IMR-90 (cell line): ENCODE results near the gene YTHDC2. TPM values are rescaled to one million over a fixed set of nuclear protein-coding genes. Genes with fewer than 3 reads are reported as not detected.

Source experiments
- ATAC-seq: fragments of 200-7000 bp; cut with Tn5 transposase; 2 replicates; pipeline ENCODE4 v1.9.1; 2020; ENCODE audit warnings: low read depth, mild to moderate bottlenecking, moderate library complexity
- BruUV-seq: library from RNA; stranded (reverse); fragments of 400-500 nt; replicated peaks from 2 replicates; lab custom pipeline; 2021; lab: Mats Ljungman, UMichigan
- CTCF ChIA-PET: fragments of 300-600 bp; formaldehyde crosslinking; extraction: SDS; loops from one replicate; lab custom pipeline; 2021; ENCODE audit warnings: antibody characterized with exemption; lab: Yijun Ruan, JAX
- POLR2A ChIA-PET: fragments of 300-600 bp; sonication (Branson Sonifier 250); formaldehyde crosslinking; loops from one replicate; lab custom pipeline; 2022; ENCODE audit warnings: antibody characterized with exemption; ENCODE audit not compliant: unreplicated experiment; lab: Charles Lee
- DNase-seq: peaks from one replicate; pipeline ENCODE4 v3.0.0; 2013
- H2AFZ ChIP-seq: replicated peaks from 2 replicates; pipeline ENCODE3; 2013; ENCODE audit warnings: low read length, mild to moderate bottlenecking; ENCODE audit not compliant: poor library complexity
- H2AK5ac ChIP-seq: 2 replicates; pipeline ENCODE4 v1.6.1; 2013; ENCODE audit warnings: low read depth, low read length, inconsistent platforms
- H2AK9ac ChIP-seq: replicated peaks from 2 replicates; pipeline ENCODE3; 2013; ENCODE audit warnings: mild to moderate bottlenecking, low read depth, low read length, moderate library complexity; ENCODE audit not compliant: poor library complexity
- H2BK120ac ChIP-seq: 2 replicates; pipeline ENCODE4 v1.6.1; 2013; ENCODE audit warnings: low read depth, low read length, inconsistent platforms
- H2BK15ac ChIP-seq: 3 replicates; pipeline ENCODE4 v1.6.1; 2013; ENCODE audit warnings: low read depth, low read length, inconsistent platforms
- H2BK20ac ChIP-seq: 2 replicates; pipeline ENCODE4 v1.6.1; 2013; ENCODE audit warnings: low read depth, mild to moderate bottlenecking, inconsistent platforms, low read length, moderate library complexity
- H2BK5ac ChIP-seq: 2 replicates; pipeline ENCODE4 v1.6.1; 2013; ENCODE audit warnings: mild to moderate bottlenecking, low read depth, low read length, inconsistent platforms; ENCODE audit not compliant: poor library complexity, severe bottlenecking
- H3K14ac ChIP-seq: replicated peaks from 2 replicates; pipeline ENCODE4 v1.6.1; 2013; ENCODE audit warnings: low read depth, low read length, inconsistent platforms
- H3K18ac ChIP-seq: 2 replicates; pipeline ENCODE4 v1.6.1; 2013; ENCODE audit warnings: low read depth, low read length, control low read depth
- H3K23ac ChIP-seq: 2 replicates; pipeline ENCODE4 v1.6.1; 2013; ENCODE audit warnings: low read depth, low read length, inconsistent platforms
- H3K27ac ChIP-seq: 2 replicates; pipeline ENCODE4 v1.5.1; 2013; ENCODE audit warnings: mild to moderate bottlenecking, control low read depth, low read length; ENCODE audit not compliant: insufficient read depth
- H3K27me3 ChIP-seq: 2 replicates; pipeline ENCODE4 v1.6.1; 2013; ENCODE audit warnings: low read length; ENCODE audit not compliant: control insufficient read depth, insufficient read depth
- H3K36me3 ChIP-seq: 2 replicates; pipeline ENCODE4 v1.6.1; 2013; ENCODE audit warnings: low read length, mixed read lengths; ENCODE audit not compliant: control insufficient read depth, insufficient read depth
- H3K4ac ChIP-seq: 2 replicates; pipeline ENCODE4 v1.6.1; 2013; ENCODE audit warnings: low read depth, low read length, inconsistent platforms
- H3K4me1 ChIP-seq: 2 replicates; pipeline ENCODE4 v1.6.1; 2013; ENCODE audit warnings: low read length, mixed read lengths; ENCODE audit not compliant: control insufficient read depth, insufficient read depth
- H3K4me2 ChIP-seq: 2 replicates; pipeline ENCODE4 v1.6.1; 2013; ENCODE audit warnings: low read depth, mild to moderate bottlenecking, control low read depth, low read length, moderate library complexity
- H3K4me3 ChIP-seq: 2 replicates; pipeline ENCODE4 v1.5.1; 2013; ENCODE audit warnings: low read depth, mild to moderate bottlenecking, control low read depth, low read length, moderate library complexity; ENCODE audit not compliant: insufficient read depth
- H3K56ac ChIP-seq: 2 replicates; pipeline ENCODE4 v1.6.1; 2013; ENCODE audit warnings: low read length, inconsistent platforms; ENCODE audit not compliant: insufficient read depth; ENCODE audit errors: extremely low read depth
- H3K79me1 ChIP-seq, 2 experiments: 2 replicates each; pipeline ENCODE4 v1.6.1; 2013; ENCODE audit warnings: low read length in 2 of 2, inconsistent platforms in 1 of 2, low read depth in 1 of 2
- H3K9ac ChIP-seq: 2 replicates; pipeline ENCODE4 v1.6.1; 2013; ENCODE audit warnings: low read depth, low read length, control low read depth
- H3K9me1 ChIP-seq: 2 replicates; pipeline ENCODE4 v1.6.1; 2013; ENCODE audit warnings: low read length, inconsistent platforms; ENCODE audit not compliant: insufficient read depth
- H3K9me3 ChIP-seq: 2 replicates; pipeline ENCODE4 v1.6.1; 2013; ENCODE audit warnings: low read length; ENCODE audit not compliant: control insufficient read depth, insufficient read depth
- H4K20me1 ChIP-seq: 2 replicates; pipeline ENCODE4 v1.6.1; 2013; ENCODE audit warnings: low read length, inconsistent platforms; ENCODE audit not compliant: insufficient read depth
- H4K5ac ChIP-seq: 2 replicates; pipeline ENCODE4 v1.6.1; 2013; ENCODE audit warnings: mild to moderate bottlenecking, low read depth, low read length, control low read depth
- H4K8ac ChIP-seq, 2 experiments: 2 replicates each; pipeline ENCODE4 v1.6.1; 2013; ENCODE audit warnings: low read depth in 2 of 2, low read length in 2 of 2, control low read depth in 1 of 2, inconsistent platforms in 1 of 2
- H4K91ac ChIP-seq: 2 replicates; pipeline ENCODE4 v1.6.1; 2013; ENCODE audit warnings: low read depth, low read length, inconsistent platforms; ENCODE audit not compliant: insufficient read depth
- CHD1 ChIP-seq: IDR thresholded peaks from 2 replicates; pipeline ENCODE4 v1.6.1; 2012; ENCODE audit warnings: low read depth, low read length, improper control_type of control experiment
- CTCF ChIP-seq: conservative IDR thresholded peaks from 2 replicates; pipeline ENCODE4 v1.5.1; 2012; ENCODE audit warnings: mild to moderate bottlenecking, low read depth, low read length, improper control_type of control experiment
- WGBS, 2 experiments: methylation state at CpG; one replicate each; pipeline versions ENCODE4 v1.1.5 to v1.1.7; 2013; ENCODE audit warnings: missing lambda C conversion rate in 2 of 2; ENCODE audit not compliant: insufficient read length in 1 of 2; ENCODE audit errors: extremely low coverage in 2 of 2; 5-methylcytosine and 5-hydroxymethylcytosine counted together
- dilution Hi-C: fragments of 300-500 bp; cut with HindIII; formaldehyde crosslinking; loops from one replicate; pipeline ENCODE4 v1.14.3; 2018; ENCODE audit warnings: low sequenced_read_pairs; ENCODE audit not compliant: unreplicated experiment
- in situ Hi-C: fragments of 300-500 bp; cut with MboI; formaldehyde crosslinking; loops from 3 replicates; pipeline ENCODE4 v1.14.3; 2019; ENCODE audit warnings: low sequenced_read_pairs, inconsistent platforms, mixed read lengths
- intact Hi-C: fragments of 100-400 bp; cut with micrococcal nuclease; formaldehyde crosslinking; loops from 2 replicates; pipeline ENCODE4 v1.10.0; 2022
- polyA plus RNA-seq, 3 experiments: library from polyadenylated mRNA; depleted of rRNA; stranded (reverse); fragments of >200 nt; gene quantifications; 2 replicates each; pipeline ENCODE4 v1.2.3, GENCODE V29; 2012; ENCODE audit warnings: low replicate concordance in 1 of 3
- total RNA-seq: library from RNA; depleted of rRNA; stranded (reverse); fragments of >200 nt; gene quantifications from 2 replicates; pipeline ENCODE4 v1.2.3, GENCODE V29; 2012

YTHDC2 gene
- total and polyA plus RNA-seq, 2 of the 4 experiments (the other 2 are of a cell fraction) = 6.5 to 13.4 TPM

- Histone ChIP-seq H2AK9ac (no peak overlapping the region), H3K27me3 (no peaks in the 10 kb centered on the region), H3K79me1 (no peaks in the 10 kb centered on the region), H3K18ac (no peak overlapping the region), H2BK20ac (no peak overlapping the region), H2AFZ (no peak overlapping the region), H3K56ac (no peak overlapping the region), H3K9me3 (peaks cover 3% of the 10 kb centered on the region; the same call in 1 of the 2 replicates), H3K23ac (no peak overlapping the region), H3K14ac (no peak overlapping the region), H3K4me2 (no peak overlapping the region), H4K20me1 (no peaks in the 10 kb centered on the region), H2BK120ac (no peak overlapping the region), H2BK15ac (no peak overlapping the region), H3K27ac (no peak overlapping the region), H3K9ac (no peak overlapping the region), H4K8ac (no peak overlapping the region), H3K4me3 (no peak overlapping the region), H3K36me3 (no peaks in the 10 kb centered on the region), H3K9me1 (no peaks in the 10 kb centered on the region), H3K4me1 (no peaks in the 10 kb centered on the region), H4K91ac (no peak overlapping the region), H2AK5ac (no peak overlapping the region), H4K5ac (no peak overlapping the region), H3K4ac (no peak overlapping the region), H2BK5ac (no peak overlapping the region)
- DNase-seq (peak; percentile 52), ATAC-seq (peak; percentile 72)
- no peak for TF ChIP-seq CTCF
- no peak for TF ChIP-seq CHD1
- in situ Hi-C loops = no loop called here
- dilution Hi-C loops = no loop called here
- POLR2A ChIA-PET = no interaction called here
- no CpG with 5 or more reads among the region's 1 CpG for WGBS, 2 experiments
- no TSS peak for BruUV-seq
- CTCF ChIA-PET = no interaction called here
- intact Hi-C loops = no loop called here
These were observed 18.1 kb upstream of the YTHDC2 start for GRCh38 chr5:113495422-113495841.
